IPS-20b (cell line): ENCODE measurements around the gene PARD3.

Experiments used
- H3K27ac ChIP-seq: one replicate; pipeline ENCODE4 v1.5.1; 2013; ENCODE audit warnings: low read length
- H3K27me3 ChIP-seq: 2 replicates; pipeline ENCODE4 v1.6.1; 2013; ENCODE audit warnings: mild to moderate bottlenecking, low read length, inconsistent platforms; ENCODE audit not compliant: insufficient read depth
- H3K36me3 ChIP-seq: 2 replicates; pipeline ENCODE4 v1.6.1; 2013; ENCODE audit warnings: low read depth, mild to moderate bottlenecking, inconsistent platforms, low read length, moderate library complexity; ENCODE audit not compliant: insufficient read depth
- H3K4me1 ChIP-seq: 2 replicates; pipeline ENCODE4 v1.6.1; 2013; ENCODE audit warnings: mild to moderate bottlenecking, control low read depth, inconsistent platforms, low read length, moderate library complexity; ENCODE audit not compliant: insufficient read depth
- H3K4me3 ChIP-seq: 2 replicates; pipeline ENCODE4 v1.5.1; 2013; ENCODE audit warnings: mild to moderate bottlenecking, low read length, inconsistent platforms
- H3K9ac ChIP-seq: 2 replicates; pipeline ENCODE4 v1.6.1; 2013; ENCODE audit warnings: low read depth, mild to moderate bottlenecking, inconsistent platforms, low read length, moderate library complexity
- H3K9me3 ChIP-seq: 2 replicates; pipeline ENCODE4 v1.6.1; 2013; ENCODE audit warnings: mild to moderate bottlenecking, low read depth, low read length, inconsistent platforms; ENCODE audit not compliant: insufficient read depth

Gene PARD3

GRCh38 chr10:34169677-34170076, 645.4 kb downstream of the PARD3 start:
- Histone ChIP-seq H3K36me3 (no peaks in the 10 kb centered on the region), H3K27me3 (no peaks in the 10 kb centered on the region), H3K4me1 (peaks cover 7% of the 10 kb centered on the region; the same call in 1 of the 2 replicates), H3K27ac (no peak overlapping the region), H3K9me3 (no peaks in the 10 kb centered on the region), H3K4me3 (no peak overlapping the region), H3K9ac (no peak overlapping the region)

GRCh38 chr10:34169131-34169530, 646.0 kb downstream of the PARD3 start:
- no peak overlapping the region for H3K4me3 ChIP-seq
- no peak overlapping the region for H3K27ac ChIP-seq
- no peaks in the 10 kb centered on the region for H3K27me3 ChIP-seq
- no peaks in the 10 kb centered on the region for H3K9me3 ChIP-seq
- peaks cover 7% of the 10 kb centered on the region; the same call in 1 of the 2 replicates for H3K4me1 ChIP-seq
- H3K9ac ChIP-seq, result no peak overlapping the region
- H3K36me3 ChIP-seq, result no peaks in the 10 kb centered on the region

GRCh38 chr10:34168439-34168838, 646.7 kb downstream of the PARD3 start:
- Histone ChIP-seq H3K27me3 (no peaks in the 10 kb centered on the region), H3K9ac (no peak overlapping the region), H3K4me1 (peaks cover 7% of the 10 kb centered on the region; the same call in 1 of the 2 replicates), H3K36me3 (no peaks in the 10 kb centered on the region), H3K4me3 (no peak overlapping the region), H3K27ac (no peak overlapping the region), H3K9me3 (no peaks in the 10 kb centered on the region)

GRCh38 chr10:34166823-34167222, 648.3 kb downstream of the PARD3 start:
- H3K4me3 ChIP-seq, result no peak overlapping the region
- no peaks in the 10 kb centered on the region for H3K27me3 ChIP-seq
- H3K27ac ChIP-seq, result no peak overlapping the region
- no peak overlapping the region for H3K9ac ChIP-seq
- H3K36me3 ChIP-seq, result no peaks in the 10 kb centered on the region
- H3K9me3 ChIP-seq, result no peaks in the 10 kb centered on the region
- peaks cover 2% of the 10 kb centered on the region; the same call in 1 of the 2 replicates for H3K4me1 ChIP-seq

- Histone ChIP-seq H3K9ac (no peak overlapping the region), H3K4me1 (peaks cover 2% of the 10 kb centered on the region; the same call in 1 of the 2 replicates), H3K4me3 (no peak overlapping the region), H3K9me3 (no peaks in the 10 kb centered on the region), H3K36me3 (no peaks in the 10 kb centered on the region), H3K27ac (no peak overlapping the region), H3K27me3 (no peaks in the 10 kb centered on the region)
Measured at GRCh38 chr10:34166354-34166753, 648.7 kb downstream of the PARD3 start.

- Histone ChIP-seq H3K36me3 (no peaks in the 10 kb centered on the region), H3K4me3 (no peak overlapping the region), H3K27ac (no peak overlapping the region), H3K4me1 (no peaks in the 10 kb centered on the region; the same call in 1 of the 2 replicates), H3K9me3 (no peaks in the 10 kb centered on the region), H3K27me3 (no peaks in the 10 kb centered on the region), H3K9ac (no peak overlapping the region)
Measured at GRCh38 chr10:34164029-34164428, 651.1 kb downstream of the PARD3 start.

GRCh38 chr10:34163075-34163905, 651.8 kb downstream of the PARD3 start:
- H3K4me3 ChIP-seq, result no peak overlapping the region
- H3K4me1 ChIP-seq, result no peaks in the 10 kb centered on the region; the same call in 1 of the 2 replicates
- H3K9me3 ChIP-seq, result no peaks in the 10 kb centered on the region
- H3K9ac ChIP-seq, result no peak overlapping the region
- H3K27ac ChIP-seq, result no peak overlapping the region
- H3K36me3 ChIP-seq, result no peaks in the 10 kb centered on the region
- no peaks in the 10 kb centered on the region for H3K27me3 ChIP-seq

GRCh38 chr10:34161777-34162370, 653.2 kb downstream of the PARD3 start:
- Histone ChIP-seq H3K27me3 (no peaks in the 10 kb centered on the region), H3K4me3 (no peak overlapping the region), H3K9me3 (no peaks in the 10 kb centered on the region), H3K36me3 (no peaks in the 10 kb centered on the region), H3K4me1 (no peaks in the 10 kb centered on the region; the same call in 1 of the 2 replicates), H3K27ac (no peak overlapping the region), H3K9ac (no peak overlapping the region)

GRCh38 chr10:34160595-34160994, 654.5 kb downstream of the PARD3 start:
- no peak overlapping the region for H3K27ac ChIP-seq
- H3K27me3 ChIP-seq, result no peaks in the 10 kb centered on the region
- H3K9ac ChIP-seq, result no peak overlapping the region
- H3K4me3 ChIP-seq, result no peak overlapping the region
- no peaks in the 10 kb centered on the region for H3K9me3 ChIP-seq
- H3K36me3 ChIP-seq, result no peaks in the 10 kb centered on the region
- H3K4me1 ChIP-seq, result no peaks in the 10 kb centered on the region; the same call in 1 of the 2 replicates

GRCh38 chr10:34157501-34157900, 657.6 kb downstream of the PARD3 start:
- H3K9ac ChIP-seq, result no peak overlapping the region
- no peaks in the 10 kb centered on the region for H3K27me3 ChIP-seq
- no peaks in the 10 kb centered on the region for H3K9me3 ChIP-seq
- no peak overlapping the region for H3K27ac ChIP-seq
- no peaks in the 10 kb centered on the region for H3K36me3 ChIP-seq
- no peaks in the 10 kb centered on the region for H3K4me1 ChIP-seq
- H3K4me3 ChIP-seq, result no peak overlapping the region

- Histone ChIP-seq H3K27ac (no peak overlapping the region), H3K4me1 (no peaks in the 10 kb centered on the region), H3K9me3 (no peaks in the 10 kb centered on the region), H3K27me3 (no peaks in the 10 kb centered on the region), H3K4me3 (no peak overlapping the region), H3K36me3 (no peaks in the 10 kb centered on the region), H3K9ac (no peak overlapping the region)
Measured at GRCh38 chr10:34156781-34157425, 658.2 kb downstream of the PARD3 start.
